Tibial nerve (tissue), 4 donors: Measurements from ENCODE around the gene IQGAP2. TPM values are rescaled to one million over a fixed set of nuclear protein-coding genes. Genes with fewer than 3 reads are reported as not detected.

ENCODE experiments used
- DNase-seq, 2 donors: peaks; one replicate each; pipeline ENCODE4 v3.0.0-alpha.2; 2019; ENCODE audit warnings: low spot score in 2 of 2
- H3K27ac ChIP-seq, 4 donors: fragments of 200-600 bp; sonication (generic) in 3 of 4; one replicate each; pipeline ENCODE4 v1.5.1; 2017 to 2019; ENCODE audit warnings: mild to moderate bottlenecking in 1 of 4
- H3K27me3 ChIP-seq, 2 donors: fragments of 200-600 bp; sonication (generic) in 1 of 2; one replicate each; pipeline versions ENCODE4 v1.5.1 to v1.6.0; 2017 to 2019
- H3K36me3 ChIP-seq, 3 donors: fragments of 200-600 bp; sonication (generic); one replicate each; pipeline ENCODE4 v1.5.1; 2018 to 2019
- H3K4me1 ChIP-seq, 4 donors: fragments of 200-600 bp; sonication (generic) in 3 of 4; one replicate each; pipeline ENCODE4 v1.5.1; 2017 to 2019
- H3K4me3 ChIP-seq, 4 donors: fragments of 200-600 bp; sonication (generic) in 3 of 4; one replicate each; pipeline ENCODE4 v1.5.1; 2017 to 2019; ENCODE audit warnings: mild to moderate bottlenecking in 1 of 4, moderate library complexity in 1 of 4
- H3K9me3 ChIP-seq, 4 donors: fragments of 200-600 bp; sonication (generic) in 3 of 4; one replicate each; pipeline ENCODE4 v1.5.1; 2017 to 2019
- EP300 ChIP-seq, 2 donors: sonication (generic); formaldehyde crosslinking; IDR thresholded peaks; one replicate each; pipeline ENCODE4 v1.6.1; 2017; ENCODE audit warnings: antibody characterized with exemption in 2 of 2, mild to moderate bottlenecking in 1 of 2
- POLR2A ChIP-seq, 2 donors: fragments of 450-650 bp; IDR thresholded peaks; one replicate each; pipeline ENCODE4 v1.6.1; 2017; ENCODE audit warnings: antibody characterized with exemption in 2 of 2, mild to moderate bottlenecking in 2 of 2, moderate library complexity in 2 of 2
- WGBS, 2 donors: methylation state at CpG; one replicate each; pipeline ENCODE4 v1.1.5; 2018; 5-methylcytosine and 5-hydroxymethylcytosine counted together
- total RNA-seq, 4 donors: library from RNA; depleted of rRNA; stranded (reverse); fragments of >200 nt; gene quantifications; one replicate each; pipeline ENCODE4 v1.1.0, GENCODE V29; 2016
- TF ChIP-seq, protein P1 (sequence below), 5 experiments: fragments of 200-600 bp in 3 of 5; fragments of 450-650 bp in 2 of 5; sonication (generic) in 3 of 5; IDR thresholded peaks; one replicate each; pipeline ENCODE4 v1.5.1; 2016 to 2019; ENCODE audit warnings: antibody characterized with exemption in 5 of 5, mild to moderate bottlenecking in 3 of 5, moderate library complexity in 2 of 5

Gene IQGAP2
- total RNA-seq, 4 donors from 2014 or later: 42.8 to 58.2 (median 52.3) TPM

DNA sequence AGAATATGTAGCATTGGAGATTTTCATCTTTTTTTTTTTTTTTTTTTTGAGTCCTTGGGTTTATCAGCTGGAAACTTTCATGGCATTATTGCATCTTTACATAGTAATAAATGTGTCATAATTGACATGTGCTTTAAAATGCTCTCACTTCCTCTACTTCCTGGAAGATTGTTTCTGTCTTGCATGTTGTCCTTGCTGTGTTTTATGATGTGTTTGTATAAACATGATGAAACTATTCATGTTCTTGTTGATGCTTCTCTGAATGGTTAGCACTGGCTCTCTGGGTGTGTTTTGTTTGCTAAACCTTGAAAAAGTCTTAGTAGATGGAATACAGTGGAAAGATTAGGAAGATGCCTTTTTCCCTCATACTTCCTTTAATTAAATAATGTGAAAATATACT lies 87.9 kb downstream of the IQGAP2 start:
- Histone ChIP-seq H3K9me3 (no peaks in the 10 kb centered on the region), H3K27me3 (no peaks in the 10 kb centered on the region), H3K4me3 (no peak overlapping the region), H3K4me1 (peaks cover 0 to 6% (median 3%) of the 10 kb centered on the region in 4 donors), H3K36me3 (no peaks in the 10 kb centered on the region), H3K27ac (no peak overlapping the region)
- no peak for TF ChIP-seq EP300 (IDR thresholded peaks at IDR 0.05)
- TF ChIP-seq, protein P1, sequence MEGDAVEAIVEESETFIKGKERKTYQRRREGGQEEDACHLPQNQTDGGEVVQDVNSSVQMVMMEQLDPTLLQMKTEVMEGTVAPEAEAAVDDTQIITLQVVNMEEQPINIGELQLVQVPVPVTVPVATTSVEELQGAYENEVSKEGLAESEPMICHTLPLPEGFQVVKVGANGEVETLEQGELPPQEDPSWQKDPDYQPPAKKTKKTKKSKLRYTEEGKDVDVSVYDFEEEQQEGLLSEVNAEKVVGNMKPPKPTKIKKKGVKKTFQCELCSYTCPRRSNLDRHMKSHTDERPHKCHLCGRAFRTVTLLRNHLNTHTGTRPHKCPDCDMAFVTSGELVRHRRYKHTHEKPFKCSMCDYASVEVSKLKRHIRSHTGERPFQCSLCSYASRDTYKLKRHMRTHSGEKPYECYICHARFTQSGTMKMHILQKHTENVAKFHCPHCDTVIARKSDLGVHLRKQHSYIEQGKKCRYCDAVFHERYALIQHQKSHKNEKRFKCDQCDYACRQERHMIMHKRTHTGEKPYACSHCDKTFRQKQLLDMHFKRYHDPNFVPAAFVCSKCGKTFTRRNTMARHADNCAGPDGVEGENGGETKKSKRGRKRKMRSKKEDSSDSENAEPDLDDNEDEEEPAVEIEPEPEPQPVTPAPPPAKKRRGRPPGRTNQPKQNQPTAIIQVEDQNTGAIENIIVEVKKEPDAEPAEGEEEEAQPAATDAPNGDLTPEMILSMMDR (IDR thresholded peaks at IDR 0.05): no peak
- DNase-seq: no peak

DNA sequence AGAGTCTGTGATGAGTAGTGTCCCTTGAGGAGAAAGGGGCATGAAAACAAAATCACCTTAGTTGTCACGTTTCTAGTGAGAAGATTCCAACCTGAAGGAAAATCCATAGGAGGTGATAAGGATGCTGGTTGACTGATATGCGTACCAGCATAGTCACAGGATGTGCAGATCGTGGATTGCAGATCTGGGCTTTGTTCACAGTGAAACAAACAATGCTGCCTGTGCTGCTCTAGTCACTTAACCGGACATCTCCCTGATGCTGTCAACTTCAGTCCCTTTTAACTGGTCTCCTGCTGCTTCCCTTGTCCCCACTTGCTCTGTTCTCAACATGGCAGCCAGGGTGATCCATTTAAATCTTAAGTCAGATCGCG lies 89.7 kb downstream of the IQGAP2 start:
- DNase-seq: no peak

DNA sequence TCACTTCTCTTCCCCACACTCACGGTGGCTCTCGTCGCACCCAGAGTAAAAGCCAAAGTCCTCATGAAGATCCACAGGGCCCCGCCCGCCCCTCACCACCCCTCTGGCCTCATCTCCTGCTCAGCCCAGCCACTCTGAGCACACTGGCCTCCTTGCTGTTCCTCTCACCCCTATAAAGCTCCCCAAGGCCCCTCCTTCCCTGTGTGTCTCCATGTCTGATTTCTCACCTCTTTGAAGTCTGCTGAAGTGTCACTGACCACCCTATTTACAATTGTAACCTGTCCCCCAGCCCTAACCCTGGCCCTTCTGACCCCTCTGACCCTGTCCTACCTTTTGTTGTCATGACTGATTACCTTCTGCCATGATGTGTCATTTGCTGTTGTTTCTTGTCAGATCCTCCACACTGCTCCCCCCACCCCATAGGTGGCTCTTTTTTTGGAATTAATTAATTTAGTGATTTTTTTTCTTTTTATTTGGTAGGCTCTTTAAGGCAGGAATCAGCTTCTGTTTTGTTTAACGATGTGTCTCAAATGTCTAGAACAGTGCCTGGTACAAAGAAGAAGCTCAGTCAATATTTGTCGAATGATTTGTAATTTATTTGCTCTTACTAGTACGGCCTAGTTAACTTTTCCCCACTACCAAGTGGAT lies 90.2 kb downstream of the IQGAP2 start:
- Histone ChIP-seq H3K27ac (no peak overlapping the region), H3K4me1 (peaks cover 0 to 14% (median 3%) of the 10 kb centered on the region in 4 donors), H3K9me3 (no peaks in the 10 kb centered on the region), H3K36me3 (no peaks in the 10 kb centered on the region), H3K27me3 (no peaks in the 10 kb centered on the region), H3K4me3 (no peak overlapping the region)
- no peak for TF ChIP-seq EP300 (IDR thresholded peaks at IDR 0.05)
- no peak for TF ChIP-seq POLR2A (IDR thresholded peaks at IDR 0.05)
- TF ChIP-seq, protein P1 (IDR thresholded peaks at IDR 0.05): no peak
- no peak for DNase-seq
- 86 to 93% methylated on average over 8 of the region's 8 CpGs for WGBS, 2 donors

More for the DNA sequence above, 89.7 kb downstream of the IQGAP2 start:
- no peak overlapping the region for H3K4me3 ChIP-seq
- H3K9me3 ChIP-seq: no peaks in the 10 kb centered on the region
- no peak overlapping the region for H3K27ac ChIP-seq
- H3K36me3 ChIP-seq: no peaks in the 10 kb centered on the region
- H3K4me1 ChIP-seq: peaks cover 0 to 14% (median 3%) of the 10 kb centered on the region in 4 donors
- WGBS, 2 donors: 86 to 88% methylated on average over 6 of the region's 6 CpGs
- H3K27me3 ChIP-seq: no peaks in the 10 kb centered on the region
- TF ChIP-seq EP300 (IDR thresholded peaks at IDR 0.05): no peak

DNA sequence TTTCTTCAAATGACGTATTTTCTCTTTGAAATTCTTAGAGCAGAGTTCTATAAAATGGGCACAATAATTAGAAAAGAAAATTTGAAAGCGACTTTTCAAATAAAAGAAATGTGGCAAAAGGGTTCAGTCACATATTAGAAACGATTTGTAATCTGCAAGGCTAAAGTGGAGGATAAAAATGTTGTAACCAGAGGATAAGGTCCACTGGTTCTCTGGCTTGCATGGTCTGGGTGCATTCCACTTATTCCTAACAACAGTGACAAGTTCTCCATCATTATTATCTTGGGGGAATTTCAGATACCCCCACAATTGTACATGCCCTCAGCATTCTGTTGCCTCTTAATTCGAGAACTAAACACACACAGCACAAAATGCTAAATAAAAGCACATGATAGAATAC lies 91.1 kb downstream of the IQGAP2 start:
- no peak for DNase-seq
- Histone ChIP-seq H3K4me1 (peaks cover 0 to 14% (median 3%) of the 10 kb centered on the region in 4 donors), H3K4me3 (no peak overlapping the region), H3K27me3 (no peaks in the 10 kb centered on the region), H3K27ac (no peak overlapping the region), H3K9me3 (no peaks in the 10 kb centered on the region), H3K36me3 (no peaks in the 10 kb centered on the region)
- TF ChIP-seq, protein P1 (IDR thresholded peaks at IDR 0.05): no peak
- TF ChIP-seq POLR2A (IDR thresholded peaks at IDR 0.05) (no peak), EP300 (IDR thresholded peaks at IDR 0.05) (no peak)
- 86 to 92% methylated on average over 4 of the region's 4 CpGs for WGBS, 2 donors

DNA sequence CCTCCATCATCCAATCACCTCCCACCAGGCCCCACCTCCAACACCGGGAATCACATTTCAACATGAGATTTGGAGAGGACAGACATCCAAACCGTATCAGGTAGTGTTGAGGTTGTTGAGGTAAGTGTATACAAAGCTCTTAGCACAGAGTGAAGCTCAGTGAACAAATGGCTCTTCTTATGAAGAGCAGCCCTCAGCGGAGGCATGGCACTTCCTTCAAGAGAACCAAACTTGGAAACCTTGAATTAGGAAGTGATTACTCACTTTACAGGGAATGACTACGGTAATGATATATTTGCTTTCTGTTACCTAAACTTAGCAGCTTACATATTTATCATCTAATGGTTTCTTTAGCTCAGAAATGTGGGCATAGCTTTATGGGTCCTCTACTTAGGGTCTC lies 92.8 kb downstream of the IQGAP2 start:
- WGBS, 2 donors: 78 to 81% methylated on average over 4 of the region's 4 CpGs
- Histone ChIP-seq H3K27ac (no peak overlapping the region), H3K4me1 (peaks cover 0 to 11% (median 0%) of the 10 kb centered on the region in 4 donors), H3K9me3 (no peaks in the 10 kb centered on the region), H3K36me3 (no peaks in the 10 kb centered on the region), H3K27me3 (no peaks in the 10 kb centered on the region), H3K4me3 (no peak overlapping the region)
- DNase-seq: no peak
- TF ChIP-seq POLR2A (IDR thresholded peaks at IDR 0.05) (no peak), EP300 (IDR thresholded peaks at IDR 0.05) (no peak)
- TF ChIP-seq, protein P1 (IDR thresholded peaks at IDR 0.05): no peak
